Osteoblast (primary cell): ENCODE data around the gene DNASE1L2. TPM values are rescaled to one million over a fixed set of nuclear protein-coding genes. Genes with fewer than 3 reads are reported as not detected.

ENCODE experiments used
- DNase-seq: peaks from one replicate; pipeline ENCODE4 v3.0.0; 2011; ENCODE audit warnings: low spot score, mixed read lengths; ENCODE audit not compliant: insufficient read length; ENCODE audit errors: missing footprints
- H2AFZ ChIP-seq: 2 replicates; pipeline ENCODE4 v1.6.0; 2011; ENCODE audit warnings: mild to moderate bottlenecking, low read length
- H3K27ac ChIP-seq: 2 replicates; pipeline ENCODE4 v1.5.1; 2011; ENCODE audit warnings: mild to moderate bottlenecking, low read depth, low read length, moderate library complexity
- H3K27me3 ChIP-seq: 2 replicates; pipeline ENCODE4 v1.6.0; 2012; ENCODE audit warnings: mild to moderate bottlenecking, control low read depth, inconsistent platforms, low read length, moderate library complexity; ENCODE audit not compliant: insufficient read depth
- H3K36me3 ChIP-seq: 2 replicates; pipeline ENCODE4 v1.5.1; 2011; ENCODE audit warnings: mild to moderate bottlenecking, low read length, control low read depth, moderate library complexity; ENCODE audit not compliant: insufficient read depth
- H3K4me1 ChIP-seq: 2 replicates; pipeline ENCODE4 v1.5.1; 2011; ENCODE audit warnings: mild to moderate bottlenecking, low read length, control low read depth, moderate library complexity; ENCODE audit not compliant: insufficient read depth
- H3K4me2 ChIP-seq: 2 replicates; pipeline ENCODE4 v1.6.0; 2011; ENCODE audit warnings: mild to moderate bottlenecking, low read length; ENCODE audit not compliant: insufficient read depth
- H3K4me3 ChIP-seq: fragments of 200-600 bp; sonication (generic); 3 replicates; pipeline ENCODE4 v1.5.1; 2012; ENCODE audit warnings: mild to moderate bottlenecking, low read length, inconsistent platforms; ENCODE audit not compliant: insufficient read depth
- H3K79me2 ChIP-seq: 2 replicates; pipeline ENCODE4 v1.6.0; 2012; ENCODE audit warnings: mild to moderate bottlenecking, low read length, control low read depth, inconsistent platforms; ENCODE audit not compliant: insufficient read depth
- H3K9me3 ChIP-seq: 2 replicates; pipeline ENCODE4 v1.5.1; 2011; ENCODE audit warnings: low read depth, low read length, control low read depth
- H4K20me1 ChIP-seq: 2 replicates; pipeline ENCODE4 v1.6.0; 2012; ENCODE audit warnings: mild to moderate bottlenecking, low read length, control low read depth; ENCODE audit not compliant: insufficient read depth
- total RNA-seq: library from RNA; depleted of rRNA; stranded (reverse); fragments of >200 nt; gene quantifications from 2 replicates; pipeline ENCODE4 v1.2.3, GENCODE V29; 2012
- TF ChIP-seq, protein P1 (sequence below): IDR thresholded peaks from 2 replicates; pipeline ENCODE4 v1.5.1; 2011; ENCODE audit warnings: mild to moderate bottlenecking, low read depth, low read length, moderate library complexity; ENCODE audit errors: extremely low read depth

The DNASE1L2 gene
- total RNA-seq, 1 donor: 0.72 TPM

- peak; percentile 87 for DNase-seq
- peaks cover 35% of the 10 kb centered on the region for H3K27me3 ChIP-seq
- H3K4me3 ChIP-seq: no peak overlapping the region
- H3K27ac ChIP-seq: no peak overlapping the region
- H4K20me1 ChIP-seq: no peaks in the 10 kb centered on the region
- H3K4me2 ChIP-seq: no peak overlapping the region
- H2AFZ ChIP-seq: no peak overlapping the region
- H3K79me2 ChIP-seq: no peaks in the 10 kb centered on the region
- no peaks in the 10 kb centered on the region for H3K36me3 ChIP-seq
- H3K4me1 ChIP-seq: no peaks in the 10 kb centered on the region
- no peaks in the 10 kb centered on the region for H3K9me3 ChIP-seq
- TF ChIP-seq, protein P1, sequence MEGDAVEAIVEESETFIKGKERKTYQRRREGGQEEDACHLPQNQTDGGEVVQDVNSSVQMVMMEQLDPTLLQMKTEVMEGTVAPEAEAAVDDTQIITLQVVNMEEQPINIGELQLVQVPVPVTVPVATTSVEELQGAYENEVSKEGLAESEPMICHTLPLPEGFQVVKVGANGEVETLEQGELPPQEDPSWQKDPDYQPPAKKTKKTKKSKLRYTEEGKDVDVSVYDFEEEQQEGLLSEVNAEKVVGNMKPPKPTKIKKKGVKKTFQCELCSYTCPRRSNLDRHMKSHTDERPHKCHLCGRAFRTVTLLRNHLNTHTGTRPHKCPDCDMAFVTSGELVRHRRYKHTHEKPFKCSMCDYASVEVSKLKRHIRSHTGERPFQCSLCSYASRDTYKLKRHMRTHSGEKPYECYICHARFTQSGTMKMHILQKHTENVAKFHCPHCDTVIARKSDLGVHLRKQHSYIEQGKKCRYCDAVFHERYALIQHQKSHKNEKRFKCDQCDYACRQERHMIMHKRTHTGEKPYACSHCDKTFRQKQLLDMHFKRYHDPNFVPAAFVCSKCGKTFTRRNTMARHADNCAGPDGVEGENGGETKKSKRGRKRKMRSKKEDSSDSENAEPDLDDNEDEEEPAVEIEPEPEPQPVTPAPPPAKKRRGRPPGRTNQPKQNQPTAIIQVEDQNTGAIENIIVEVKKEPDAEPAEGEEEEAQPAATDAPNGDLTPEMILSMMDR: no peak
Measured at GRCh38 chr16:2276368-2277195, 40.3 kb downstream of the DNASE1L2 start.

GRCh38 chr16:2277466-2278271 is 41.4 kb downstream of the DNASE1L2 start:
- H3K4me3 ChIP-seq: no peak overlapping the region
- no peak overlapping the region for H2AFZ ChIP-seq
- H3K36me3 ChIP-seq: no peaks in the 10 kb centered on the region
- H3K4me2 ChIP-seq: no peak overlapping the region
- no peaks in the 10 kb centered on the region for H3K79me2 ChIP-seq
- H3K27ac ChIP-seq: no peak overlapping the region
- DNase-seq: peak; percentile 23
- no peaks in the 10 kb centered on the region for H3K4me1 ChIP-seq
- TF ChIP-seq, protein P1: no peak
- no peaks in the 10 kb centered on the region for H3K9me3 ChIP-seq
- peaks cover 35% of the 10 kb centered on the region for H3K27me3 ChIP-seq
- H4K20me1 ChIP-seq: no peaks in the 10 kb centered on the region

GRCh38 chr16:2278272-2278608 is 42.0 kb downstream of the DNASE1L2 start:
- peaks cover 35% of the 10 kb centered on the region for H3K27me3 ChIP-seq
- H3K9me3 ChIP-seq: no peaks in the 10 kb centered on the region
- H3K4me3 ChIP-seq: no peak overlapping the region
- H3K79me2 ChIP-seq: no peaks in the 10 kb centered on the region
- H3K4me2 ChIP-seq: no peak overlapping the region
- H3K4me1 ChIP-seq: no peaks in the 10 kb centered on the region
- no peak overlapping the region for H2AFZ ChIP-seq
- H4K20me1 ChIP-seq: no peaks in the 10 kb centered on the region
- no peak overlapping the region for H3K27ac ChIP-seq
- no peaks in the 10 kb centered on the region for H3K36me3 ChIP-seq
- TF ChIP-seq, protein P1: peak; percentile 7
- DNase-seq: peak; percentile 82
